ENCODE measurements around the gene HARS1. TPM values are rescaled to one million over a fixed set of nuclear protein-coding genes. Genes with fewer than 3 reads are reported as not detected.
"Not testable (repeated sequence)": the region's sequence is repeated elsewhere in the genome, so short reads cannot be mapped to it uniquely, and the experiment has no call there.

Gene HARS1
- total RNA-seq, 1 donor from 2014 or later: 45.7 TPM

DNA sequence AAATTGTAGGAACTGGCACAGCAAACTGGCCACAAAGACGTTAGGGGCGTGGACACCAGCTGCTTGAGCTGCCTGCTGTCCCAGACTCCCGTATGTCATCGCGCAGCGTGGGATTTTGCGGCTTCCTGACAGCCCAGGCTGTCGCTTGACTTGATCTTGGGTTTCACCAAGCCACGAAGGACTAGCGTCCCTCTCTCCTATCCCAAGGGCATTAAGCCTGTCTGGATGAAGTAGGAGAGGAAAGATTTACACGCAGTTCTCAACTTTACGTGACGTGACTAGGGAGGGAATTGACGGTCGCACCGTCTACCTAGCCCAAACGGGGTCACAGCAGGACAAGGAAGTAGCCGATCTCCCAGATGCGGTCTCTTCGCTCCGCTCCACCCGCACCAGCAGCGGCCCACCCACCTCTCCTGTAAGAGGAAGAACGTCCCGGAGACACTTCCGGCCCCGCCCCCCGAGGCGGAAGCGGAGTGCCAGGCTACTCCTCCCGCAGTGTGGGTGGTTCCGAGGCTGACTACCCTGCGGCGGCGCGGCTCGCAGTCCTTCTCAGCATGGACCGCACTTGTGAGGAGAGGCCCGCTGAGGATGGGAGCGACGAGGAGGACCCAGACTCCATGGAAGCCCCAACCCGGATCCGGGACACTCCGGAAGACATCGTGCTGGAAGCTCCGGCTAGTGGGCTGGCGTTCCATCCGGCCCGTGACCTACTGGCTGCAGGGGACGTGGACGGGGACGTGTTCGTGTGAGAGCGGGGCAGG is 26.6 kb downstream of the HARS1 start, which contains the start of gene WDR55:
WDR55 (plus strand) TSS at position 546 of the 761 bp plus-strand sequence; CDS start at position 555, 9 bp downstream.
- H3K27me3 ChIP-seq: no peaks in the 10 kb centered on the region
- peaks cover 22% of the 10 kb centered on the region for H3K79me2 ChIP-seq (ENCODE audit: low read depth)
- peaks cover 10% of the 10 kb centered on the region for H3K4me1 ChIP-seq
- TF ChIP-seq EZH2 (IDR thresholded peaks at IDR 0.05) (peak; percentile 40), EZH2phosphoT487 (IDR thresholded peaks at IDR 0.05) (no peak)
- H3K27ac ChIP-seq: no peak within 1 kb of the TSS
- H3K36me3 Mint-ChIP-seq: peaks cover 30% of the 10 kb centered on the region
- H3K9me3 ChIP-seq (ENCODE audit: low read depth): no peaks in the 10 kb centered on the region
- peak within 1 kb of the TSS; percentile 82 for H2AFZ ChIP-seq (replicated peaks)
- peaks cover 11% of the 10 kb centered on the region for H3K4me1 Mint-ChIP-seq
- H3K4me2 ChIP-seq: peak within 1 kb of the TSS; percentile 87
- H3F3A ChIP-seq (ENCODE audit: low read depth): peaks cover 17% of the 10 kb centered on the region
- H3K4me3 ChIP-seq: peak within 1 kb of the TSS; percentile 84
- H3K9ac ChIP-seq: peak within 1 kb of the TSS; percentile 46
- DNase-seq (ENCODE audit: low spot score): peak; percentile 97
- H4K20me1 ChIP-seq (ENCODE audit: low read depth): no peaks in the 10 kb centered on the region
- H3K36me3 ChIP-seq: no peaks in the 10 kb centered on the region
- H3K4me3 Mint-ChIP-seq: peak within 1 kb of the TSS; percentile 97
- H3K27ac Mint-ChIP-seq: peak within 1 kb of the TSS; percentile 81
- H3K27me3 Mint-ChIP-seq (ENCODE audit: insufficient read depth, low read depth): no peaks in the 10 kb centered on the region
- no peaks in the 10 kb centered on the region for H3K9me3 Mint-ChIP-seq

GRCh38 chr5:140664030-140664358 is 27.2 kb downstream of the HARS1 start:
- no peaks in the 10 kb centered on the region for H3K9me3 Mint-ChIP-seq
- peaks cover 10% of the 10 kb centered on the region for H3K4me1 ChIP-seq
- peak overlapping the region; percentile 97 for H3K4me3 Mint-ChIP-seq
- no peaks in the 10 kb centered on the region for H3K27me3 ChIP-seq
- peaks cover 22% of the 10 kb centered on the region for H3K79me2 ChIP-seq (ENCODE audit: low read depth)
- no peaks in the 10 kb centered on the region for H4K20me1 ChIP-seq (ENCODE audit: low read depth)
- H3K36me3 ChIP-seq: no peaks in the 10 kb centered on the region
- H3K27ac ChIP-seq: no peak overlapping the region
- TF ChIP-seq EZH2 (IDR thresholded peaks at IDR 0.05) (no peak), EZH2phosphoT487 (IDR thresholded peaks at IDR 0.05) (no peak), CTCF (IDR thresholded peaks at IDR 0.05) (no peak)
- no peak for DNase-seq (ENCODE audit: low spot score)
- no peak overlapping the region for H3K27ac Mint-ChIP-seq
- no peaks in the 10 kb centered on the region for H3K27me3 Mint-ChIP-seq (ENCODE audit: insufficient read depth, low read depth)
- H3K4me1 Mint-ChIP-seq: peaks cover 11% of the 10 kb centered on the region
- peak overlapping the region; percentile 38 for H3K9ac ChIP-seq
- peaks cover 27% of the 10 kb centered on the region for H3K36me3 Mint-ChIP-seq
- H3K4me2 ChIP-seq: peak overlapping the region; percentile 87
- peak overlapping the region; percentile 82 for H2AFZ ChIP-seq (replicated peaks)
- no peaks in the 10 kb centered on the region for H3K9me3 ChIP-seq (ENCODE audit: low read depth)
- peaks cover 17% of the 10 kb centered on the region for H3F3A ChIP-seq (ENCODE audit: low read depth)
- peak overlapping the region; percentile 84 for H3K4me3 ChIP-seq

GRCh38 chr5:140660371-140660770 is 30.8 kb downstream of the HARS1 start:
- not testable (repeated sequence) for H3K4me2 ChIP-seq; H4K20me1 ChIP-seq (ENCODE audit: low read depth); H3K27me3 ChIP-seq; H3K4me1 Mint-ChIP-seq; H3K9me3 ChIP-seq (ENCODE audit: low read depth); H3K36me3 ChIP-seq; DNase-seq (ENCODE audit: low spot score); H3K79me2 ChIP-seq (ENCODE audit: low read depth); H3K4me3 Mint-ChIP-seq; H3K9ac ChIP-seq; H3K9me3 Mint-ChIP-seq; H3K27me3 Mint-ChIP-seq (ENCODE audit: insufficient read depth, low read depth); H3K4me1 ChIP-seq; H3K27ac Mint-ChIP-seq; H3K4me3 ChIP-seq; H3K27ac ChIP-seq; H2AFZ ChIP-seq (replicated peaks)
- peaks cover 35% of the 10 kb centered on the region for H3K36me3 Mint-ChIP-seq
- H3F3A ChIP-seq (ENCODE audit: low read depth): peaks cover 17% of the 10 kb centered on the region

DNA sequence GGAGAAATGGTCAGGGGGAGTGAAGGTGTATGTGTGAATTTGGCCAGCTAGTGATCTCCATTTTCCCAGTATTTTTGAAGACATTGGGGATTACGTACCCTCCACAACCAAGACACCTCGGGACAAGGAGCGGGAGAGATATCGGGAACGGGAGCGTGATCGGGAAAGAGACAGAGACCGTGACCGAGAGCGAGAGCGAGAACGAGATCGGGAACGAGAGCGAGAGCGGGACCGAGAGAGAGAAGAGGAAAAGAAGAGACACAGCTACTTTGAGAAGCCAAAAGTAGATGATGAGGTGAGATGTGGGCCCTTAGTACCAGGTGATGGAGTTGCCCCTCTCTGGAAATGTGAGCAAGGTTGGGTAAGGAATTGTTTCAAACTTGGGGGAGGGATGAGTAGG is 32.3 kb downstream of the HARS1 start:
- H3K4me1 Mint-ChIP-seq: peaks cover 2% of the 10 kb centered on the region
- TF ChIP-seq EZH2phosphoT487 (IDR thresholded peaks at IDR 0.05): no peak
- TF ChIP-seq EZH2 (IDR thresholded peaks at IDR 0.05): no peak
- TF ChIP-seq CTCF (IDR thresholded peaks at IDR 0.05): no peak
- Histone ChIP-seq H3K36me3 (no peaks in the 10 kb centered on the region), H3K9ac (no peak overlapping the region), H3K9me3 (ENCODE audit: low read depth) (no peaks in the 10 kb centered on the region), H4K20me1 (ENCODE audit: low read depth) (no peaks in the 10 kb centered on the region), H3K4me1 (peaks cover 1% of the 10 kb centered on the region), H3K79me2 (ENCODE audit: low read depth) (no peaks in the 10 kb centered on the region), H2AFZ (replicated peaks) (no peak overlapping the region), H3K27me3 (no peaks in the 10 kb centered on the region), H3K4me3 (no peak overlapping the region), H3K27ac (no peak overlapping the region), H3K4me2 (no peak overlapping the region), H3F3A (ENCODE audit: low read depth) (peaks cover 10% of the 10 kb centered on the region)
- H3K9me3 Mint-ChIP-seq: no peaks in the 10 kb centered on the region
- no peak overlapping the region for H3K4me3 Mint-ChIP-seq
- no peak overlapping the region for H3K27ac Mint-ChIP-seq
- DNase-seq (ENCODE audit: low spot score): no peak
- no peaks in the 10 kb centered on the region for H3K27me3 Mint-ChIP-seq (ENCODE audit: insufficient read depth, low read depth)
- H3K36me3 Mint-ChIP-seq: peaks cover 47% of the 10 kb centered on the region

All from neural progenitor cell (in vitro differentiated cells).